HG03342 (cell line): ENCODE data around the gene KLHL11.
A peak's percentile ranks its signal among the peaks of the same experiment; 100 is the strongest.

Experiments used
- ATAC-seq: cut with Tn5 transposase; IDR thresholded peaks from one replicate; pipeline ENCODE4 v1.9.1; 2021; ENCODE audit warnings: mild to moderate bottlenecking, moderate library complexity; ENCODE audit not compliant: unreplicated experiment

The KLHL11 gene, protein sequence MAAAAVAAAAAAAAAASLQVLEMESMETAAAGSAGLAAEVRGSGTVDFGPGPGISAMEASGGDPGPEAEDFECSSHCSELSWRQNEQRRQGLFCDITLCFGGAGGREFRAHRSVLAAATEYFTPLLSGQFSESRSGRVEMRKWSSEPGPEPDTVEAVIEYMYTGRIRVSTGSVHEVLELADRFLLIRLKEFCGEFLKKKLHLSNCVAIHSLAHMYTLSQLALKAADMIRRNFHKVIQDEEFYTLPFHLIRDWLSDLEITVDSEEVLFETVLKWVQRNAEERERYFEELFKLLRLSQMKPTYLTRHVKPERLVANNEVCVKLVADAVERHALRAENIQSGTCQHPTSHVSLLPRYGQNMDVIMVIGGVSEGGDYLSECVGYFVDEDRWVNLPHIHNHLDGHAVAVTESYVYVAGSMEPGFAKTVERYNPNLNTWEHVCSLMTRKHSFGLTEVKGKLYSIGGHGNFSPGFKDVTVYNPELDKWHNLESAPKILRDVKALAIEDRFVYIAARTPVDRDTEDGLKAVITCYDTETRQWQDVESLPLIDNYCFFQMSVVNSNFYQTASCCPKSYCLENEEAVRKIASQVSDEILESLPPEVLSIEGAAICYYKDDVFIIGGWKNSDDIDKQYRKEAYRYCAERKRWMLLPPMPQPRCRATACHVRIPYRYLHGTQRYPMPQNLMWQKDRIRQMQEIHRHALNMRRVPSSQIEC

DNA sequence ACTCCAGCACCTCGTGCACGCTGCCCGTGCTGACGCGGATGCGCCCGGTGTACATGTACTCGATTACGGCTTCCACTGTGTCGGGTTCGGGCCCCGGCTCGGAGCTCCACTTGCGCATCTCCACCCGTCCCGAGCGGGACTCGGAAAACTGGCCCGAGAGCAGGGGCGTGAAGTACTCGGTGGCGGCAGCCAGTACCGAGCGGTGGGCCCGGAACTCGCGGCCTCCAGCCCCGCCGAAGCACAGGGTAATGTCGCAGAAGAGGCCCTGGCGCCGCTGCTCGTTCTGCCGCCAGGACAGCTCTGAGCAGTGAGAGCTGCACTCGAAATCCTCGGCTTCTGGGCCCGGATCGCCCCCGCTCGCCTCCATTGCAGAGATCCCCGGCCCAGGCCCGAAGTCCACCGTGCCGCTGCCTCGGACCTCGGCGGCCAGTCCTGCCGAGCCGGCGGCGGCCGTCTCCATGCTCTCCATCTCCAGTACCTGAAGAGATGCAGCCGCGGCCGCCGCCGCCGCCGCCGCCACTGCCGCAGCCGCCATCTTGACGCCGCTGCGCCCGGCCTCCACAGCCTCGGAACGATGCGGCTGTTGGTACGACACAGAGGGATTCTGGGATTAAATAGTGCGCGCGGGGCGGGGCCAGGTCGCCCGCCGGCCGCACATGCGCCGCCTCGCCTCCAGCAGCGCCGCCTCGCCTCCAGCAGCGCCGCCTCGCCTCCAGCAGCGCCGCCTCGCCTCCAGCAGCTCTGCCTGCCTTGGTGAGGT is at the start of gene KLHL11:
TSS of gene KLHL11 (minus strand) at position 588 of the 760 bp plus-strand sequence. CDS start at position 535, 53 bp downstream.
- ATAC-seq, result peak; percentile 84

GRCh38 chr17:41915020-41915419 is 49.8 kb upstream of the KLHL11 start:
- ATAC-seq, result no peak

DNA sequence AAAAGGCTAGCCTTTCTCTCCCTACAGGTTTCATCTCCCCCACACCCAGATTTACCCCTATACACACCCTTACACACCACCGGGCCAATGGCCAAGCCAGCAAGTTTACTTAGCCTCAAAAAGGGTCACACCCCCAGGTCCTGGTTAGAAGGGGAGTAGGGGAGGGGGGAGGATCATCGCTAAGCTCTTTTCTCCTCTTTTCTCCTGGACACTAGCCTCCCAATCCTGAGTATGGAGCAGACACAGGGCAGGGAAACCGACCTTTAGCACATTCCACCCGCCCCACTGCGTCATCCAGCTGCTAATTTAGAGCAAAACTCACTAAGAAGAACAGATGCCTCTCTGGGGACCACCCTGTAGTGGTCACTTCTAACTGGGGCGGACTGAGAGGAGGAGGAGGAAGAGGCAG is 49.1 kb upstream of the KLHL11 start:
- ATAC-seq, result no peak

GRCh38 chr17:41913798-41914197 is 48.6 kb upstream of the KLHL11 start:
- ATAC-seq, result no peak

GRCh38 chr17:41912925-41913324 is 47.7 kb upstream of the KLHL11 start:
- ATAC-seq, result no peak

DNA sequence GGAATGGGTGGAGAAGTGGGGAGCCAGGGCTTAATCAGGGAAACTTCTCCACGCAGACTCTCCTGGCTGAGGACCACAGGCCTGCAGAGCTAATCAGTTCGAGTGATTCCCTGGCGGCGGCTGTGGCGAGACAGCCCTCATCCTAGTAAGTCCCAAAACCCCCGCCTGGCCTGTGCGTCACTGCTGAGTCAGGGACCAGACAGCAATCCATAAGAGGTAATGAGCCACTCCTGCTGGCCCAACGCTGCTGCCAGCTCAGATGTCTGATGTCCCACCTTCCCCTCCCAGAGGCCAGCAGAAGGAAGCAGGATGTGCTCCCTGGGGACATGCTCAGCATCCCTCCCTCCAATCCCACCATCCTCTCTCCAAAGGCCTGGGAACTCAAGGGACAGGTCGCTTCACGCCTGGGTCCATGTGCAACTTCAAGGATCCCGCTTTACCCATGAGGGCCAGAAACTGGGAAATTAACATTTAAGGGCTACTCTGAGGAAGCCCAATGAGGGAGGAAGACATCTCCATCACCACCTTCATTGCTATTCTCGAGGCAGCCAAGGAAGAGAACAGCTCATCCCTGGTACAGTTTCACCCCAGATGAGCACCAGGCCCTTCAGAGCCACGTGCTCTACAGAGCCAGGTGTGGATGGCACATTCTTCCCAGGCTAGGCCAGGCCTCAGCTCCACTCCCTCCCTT is 45.6 kb upstream of the KLHL11 start:
- no peak for ATAC-seq

DNA sequence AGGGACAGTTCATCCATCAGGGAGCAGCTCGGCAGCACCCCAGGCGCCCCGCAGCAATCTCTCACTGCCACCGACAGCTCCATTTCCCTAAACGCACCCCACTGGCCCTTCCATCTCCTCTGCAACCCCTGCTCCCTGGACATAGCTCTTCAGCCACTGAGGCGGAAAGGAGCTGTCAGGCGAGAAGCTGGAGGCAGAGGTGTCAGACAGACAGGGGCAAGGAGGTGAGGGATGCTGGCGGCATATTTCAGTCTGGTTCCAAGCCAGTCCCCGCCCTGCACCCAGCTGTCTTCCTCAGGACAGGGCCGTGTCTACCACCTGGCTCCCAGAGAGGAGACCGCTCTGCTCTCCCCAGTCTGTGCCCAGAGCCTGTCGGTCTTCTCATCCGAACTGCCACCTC is 43.9 kb upstream of the KLHL11 start:
- ATAC-seq, result no peak

GRCh38 chr17:41907633-41908539 is 42.7 kb upstream of the KLHL11 start:
- ATAC-seq, result no peak

- ATAC-seq, result no peak
These were observed 41.9 kb upstream of the KLHL11 start for GRCh38 chr17:41907185-41907556.

GRCh38 chr17:41906465-41907184 is 41.4 kb upstream of the KLHL11 start:
- ATAC-seq, result no peak

DNA sequence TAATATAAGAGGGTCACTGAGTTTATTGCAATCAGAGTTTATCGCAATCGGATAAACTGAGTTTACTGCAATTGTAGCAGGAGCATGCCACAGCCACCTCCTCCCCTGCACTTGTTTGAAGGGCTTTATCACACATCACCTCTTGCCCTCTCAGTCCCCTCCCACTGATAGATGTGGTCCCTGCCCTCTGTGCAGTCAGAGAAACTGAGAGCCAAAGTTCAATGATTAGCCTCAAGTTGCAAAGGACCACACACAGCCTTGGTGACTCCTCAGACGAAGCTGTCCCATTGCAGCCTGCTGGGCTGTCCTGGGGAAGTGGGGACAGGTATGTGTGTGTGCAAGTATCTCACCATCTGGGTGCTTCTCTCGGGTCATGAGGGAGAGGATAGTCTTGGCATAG is 39.9 kb upstream of the KLHL11 start:
- no peak for ATAC-seq

DNA sequence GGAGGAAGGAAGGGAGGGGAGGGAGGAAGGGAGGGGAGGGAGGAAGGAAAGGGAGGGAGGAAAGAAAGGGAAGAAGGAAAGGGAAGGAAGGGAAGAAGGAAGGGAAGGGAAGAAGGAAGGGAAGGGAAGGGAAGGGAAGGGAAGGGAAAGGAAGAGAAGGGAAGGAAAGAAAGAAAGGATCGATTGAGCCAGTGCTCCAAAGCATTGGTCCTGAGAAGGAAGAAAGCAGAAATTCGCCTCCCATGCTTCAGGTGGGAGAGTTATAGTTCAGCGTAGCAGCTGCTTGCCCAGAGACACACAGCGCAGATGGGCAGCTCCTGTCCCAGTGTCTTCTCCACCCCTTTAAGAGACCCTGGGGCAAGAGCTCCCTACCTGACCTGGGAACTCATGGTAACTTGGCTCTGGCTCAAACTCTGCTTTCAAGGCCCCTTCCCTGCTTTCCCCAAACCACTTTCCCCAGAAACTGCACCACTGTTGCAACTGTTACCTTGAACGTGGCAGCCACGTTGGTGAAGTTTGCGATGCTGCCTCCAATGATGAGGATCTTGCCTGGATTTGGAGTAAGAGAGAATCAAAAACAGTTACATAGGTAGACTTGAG is 39.1 kb upstream of the KLHL11 start:
- no peak for ATAC-seq

DNA sequence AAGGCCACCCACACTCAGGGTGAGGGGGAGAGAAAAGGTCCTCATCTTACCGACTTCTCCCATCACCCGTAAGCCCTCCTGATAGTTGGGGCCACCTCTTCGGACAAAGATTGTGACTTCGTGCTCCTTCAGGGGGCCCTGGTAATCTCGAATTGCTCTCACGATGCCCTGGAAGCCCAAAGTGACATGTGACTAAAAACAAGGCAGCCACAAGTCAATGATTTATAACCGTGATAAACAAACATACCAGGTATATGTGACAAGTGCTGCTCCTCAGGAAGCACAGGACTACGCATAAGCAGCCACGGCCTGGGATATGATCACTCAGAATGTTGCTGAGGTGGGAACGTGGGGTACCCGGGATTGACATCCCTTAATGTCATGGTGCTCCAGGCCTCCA is 36.4 kb upstream of the KLHL11 start:
- no peak for ATAC-seq

GRCh38 chr17:41896726-41897125 is 31.5 kb upstream of the KLHL11 start:
- no peak for ATAC-seq

GRCh38 chr17:41895617-41896016 is 30.4 kb upstream of the KLHL11 start:
- ATAC-seq, result no peak

DNA sequence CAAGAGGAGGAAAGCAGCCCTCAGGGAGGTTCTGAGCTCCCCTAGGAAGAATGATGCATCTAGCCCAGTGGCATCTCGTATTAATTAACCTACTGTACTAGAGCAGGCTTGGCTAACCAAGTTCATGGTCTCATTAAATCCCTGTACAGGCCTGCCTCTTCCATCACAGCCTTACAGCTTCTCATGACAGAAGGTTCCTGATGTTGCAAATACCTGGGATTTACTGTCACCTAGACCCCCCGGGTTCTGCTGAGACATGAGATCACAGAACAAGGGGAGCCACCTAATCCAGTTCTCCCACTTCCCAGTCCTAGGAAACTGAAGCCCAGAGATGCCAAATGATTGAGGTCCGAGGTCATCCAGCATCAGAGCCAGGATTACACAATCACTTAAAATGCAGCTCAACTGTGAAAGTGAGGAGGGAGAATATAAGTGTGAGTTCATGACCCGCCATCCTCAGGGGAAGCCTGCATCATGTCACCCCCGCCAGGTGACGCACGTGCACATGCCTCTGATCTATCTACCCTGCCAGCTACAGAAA is 29.6 kb upstream of the KLHL11 start:
- ATAC-seq, result no peak

- no peak for ATAC-seq
These were observed 28.2 kb upstream of the KLHL11 start for GRCh38 chr17:41893384-41893783.

DNA sequence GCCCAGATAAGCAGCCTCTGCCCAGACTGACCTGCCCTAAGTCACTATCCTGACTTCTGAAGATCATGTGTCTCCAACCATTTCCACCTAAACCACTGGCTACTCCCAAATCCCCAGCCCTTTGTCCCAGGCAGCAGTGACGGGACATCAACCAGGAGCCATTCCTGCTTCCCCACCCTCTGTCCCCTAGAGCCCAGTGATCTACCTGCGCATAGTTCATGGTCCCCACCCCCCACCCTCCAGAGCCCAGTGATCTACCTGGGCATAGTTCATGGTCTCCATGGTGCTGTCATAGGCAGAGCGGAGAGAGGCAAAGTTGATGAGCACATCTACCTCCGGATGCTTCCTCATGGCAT is 26.8 kb upstream of the KLHL11 start:
- no peak for ATAC-seq
